WTC11 (cell line): ENCODE data around the gene NELL1. TPM values are rescaled to one million over a fixed set of nuclear protein-coding genes. Genes with fewer than 3 reads are reported as not detected.

ENCODE experiments used
- ATAC-seq: fragments of 200-7000 bp; cut with Tn5 transposase; 2 replicates; pipeline ENCODE4 v1.10.0; 2021; ENCODE audit warnings: mild to moderate bottlenecking, moderate library complexity
- CTCF ChIA-PET: fragments of 300-600 bp; sonication (Branson Sonifier 250); formaldehyde crosslinking; loops from one replicate; lab custom pipeline; 2021; ENCODE audit warnings: antibody characterized with exemption; lab: Charles Lee
- POLR2A ChIA-PET: fragments of 350-600 bp; sonication (Branson Sonifier 250); formaldehyde crosslinking; loops from one replicate; lab custom pipeline; 2021; ENCODE audit warnings: antibody characterized with exemption; lab: Charles Lee
- DNase-seq: peaks from one replicate; pipeline ENCODE4 v3.0.0; 2021; ENCODE audit warnings: low spot score
- H3K27ac Mint-ChIP-seq: 2 replicates; pipeline ENCODE4 v1.8.0; 2021; ENCODE audit warnings: mixed read lengths
- H3K27me3 Mint-ChIP-seq: 2 replicates; pipeline ENCODE4 v1.8.0; 2021; ENCODE audit warnings: low read depth, mild to moderate bottlenecking, moderate library complexity, mixed read lengths
- H3K36me3 Mint-ChIP-seq: 2 replicates; pipeline ENCODE4 v1.8.0; 2021; ENCODE audit warnings: mixed read lengths
- H3K4me1 Mint-ChIP-seq: 2 replicates; pipeline ENCODE4 v1.8.0; 2022; ENCODE audit warnings: mixed read lengths
- H3K4me3 Mint-ChIP-seq: 2 replicates; pipeline ENCODE4 v1.8.0; 2021; ENCODE audit warnings: mild to moderate bottlenecking, moderate library complexity, mixed read lengths
- H3K9me3 Mint-ChIP-seq: 2 replicates; pipeline ENCODE4 v1.8.0; 2021; ENCODE audit warnings: mixed read lengths
- ATF1 ChIP-seq: sonication (generic); formaldehyde crosslinking; IDR thresholded peaks from 2 replicates; pipeline ENCODE4 v1.8.1; 2023; ENCODE audit warnings: mild to moderate bottlenecking, moderate library complexity, missing genetic modification reagents
- CDX4 ChIP-seq: fragments of 250-450 bp; sonication (Bioruptor Pico); IDR thresholded peaks from 2 replicates; pipeline ENCODE4 v1.9.0; 2021; ENCODE audit warnings: moderate library complexity, mild to moderate bottlenecking, inconsistent platforms, borderline replicate concordance
- CREM ChIP-seq: sonication (generic); formaldehyde crosslinking; IDR thresholded peaks from 2 replicates; pipeline ENCODE4 v1.8.1; 2022; ENCODE audit warnings: mild to moderate bottlenecking, missing genetic modification reagents, moderate library complexity
- FOXJ3 ChIP-seq: sonication (generic); formaldehyde crosslinking; IDR thresholded peaks from 2 replicates; pipeline ENCODE4 v1.9.0; 2021; ENCODE audit warnings: missing genetic modification reagents, mild to moderate bottlenecking, borderline replicate concordance
- GRHL2 ChIP-seq: fragments of 250-450 bp; sonication (Bioruptor Pico); IDR thresholded peaks from 2 replicates; pipeline ENCODE4 v1.8.0; 2022; ENCODE audit warnings: mild to moderate bottlenecking, moderate library complexity; ENCODE audit not compliant: insufficient replicate concordance, severe bottlenecking
- NFATC4 ChIP-seq: fragments of 250-450 bp; sonication (Bioruptor Pico); IDR thresholded peaks from 2 replicates; pipeline ENCODE4 v1.9.0; 2021; ENCODE audit warnings: mild to moderate bottlenecking
- PRDM15 ChIP-seq: sonication (generic); formaldehyde crosslinking; IDR thresholded peaks from 2 replicates; pipeline ENCODE4 v1.8.0; 2022; ENCODE audit warnings: missing genetic modification reagents
- PRRX2 ChIP-seq: fragments of 250-450 bp; sonication (Bioruptor Pico); IDR thresholded peaks from 2 replicates; pipeline ENCODE4 v1.8.0; 2021; ENCODE audit warnings: mild to moderate bottlenecking
- SOX15 ChIP-seq: fragments of 250-450 bp; sonication (Bioruptor Pico); IDR thresholded peaks from 2 replicates; pipeline ENCODE4 v1.9.0; 2021; ENCODE audit warnings: mild to moderate bottlenecking
- TCF7 ChIP-seq: sonication (generic); formaldehyde crosslinking; IDR thresholded peaks from 2 replicates; pipeline ENCODE4 v1.8.0; 2022; ENCODE audit warnings: mild to moderate bottlenecking, low read depth, missing genetic modification reagents, moderate library complexity
- ZBTB21 ChIP-seq: sonication (generic); formaldehyde crosslinking; IDR thresholded peaks from 2 replicates; pipeline ENCODE4 v1.8.1; 2023; ENCODE audit warnings: mild to moderate bottlenecking, missing genetic modification reagents, borderline replicate concordance
- ZNF317 ChIP-seq: sonication (generic); formaldehyde crosslinking; IDR thresholded peaks from 2 replicates; pipeline ENCODE4 v1.8.1; 2023; ENCODE audit warnings: low read depth, mild to moderate bottlenecking, moderate library complexity, missing genetic modification reagents, borderline replicate concordance
- ZNF396 ChIP-seq: fragments of 250-450 bp; sonication (Bioruptor Pico); IDR thresholded peaks from 2 replicates; pipeline ENCODE4 v1.8.0; 2021; ENCODE audit warnings: mild to moderate bottlenecking, moderate library complexity, borderline replicate concordance
- total RNA-seq: library from RNA; stranded (reverse); gene quantifications from 3 replicates; pipeline ENCODE4 v1.2.3, GENCODE V29; 2021
- TF ChIP-seq, protein P1 (sequence below): sonication (generic); formaldehyde crosslinking; IDR thresholded peaks from 2 replicates; pipeline ENCODE4 v1.8.1; 2023; ENCODE audit warnings: mild to moderate bottlenecking, missing genetic modification reagents, borderline replicate concordance
- TF ChIP-seq, protein P2 (sequence below): sonication (generic); formaldehyde crosslinking; IDR thresholded peaks from 2 replicates; pipeline ENCODE4 v1.8.1; 2023; ENCODE audit warnings: mild to moderate bottlenecking, missing genetic modification reagents, moderate library complexity
- TF ChIP-seq, protein P3 (sequence below): sonication (generic); formaldehyde crosslinking; IDR thresholded peaks from 2 replicates; pipeline ENCODE4 v1.8.1; 2023; ENCODE audit warnings: mild to moderate bottlenecking, missing genetic modification reagents, moderate library complexity

NELL1 gene
- total RNA-seq, 1 experiment from 2014 or later, result 1.8 TPM

DNA sequence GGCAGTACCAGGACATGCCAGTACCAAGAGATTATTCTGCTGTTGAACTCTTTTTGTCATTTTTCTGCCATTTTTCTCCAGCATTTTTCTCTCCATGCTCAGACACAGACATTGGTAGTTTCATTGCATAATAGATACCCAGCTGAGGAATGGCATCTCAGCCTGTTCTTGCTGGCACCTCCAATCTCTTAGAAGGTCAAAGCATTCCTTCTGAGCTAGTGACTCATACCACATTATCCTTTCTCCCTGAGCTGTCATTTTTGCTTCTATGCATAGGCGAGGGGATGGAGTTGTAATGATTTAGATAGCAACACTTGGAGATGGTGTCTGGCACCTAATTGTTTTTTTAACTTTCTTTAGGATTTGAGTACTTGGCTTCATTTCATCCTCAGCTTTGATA lies 321.1 kb downstream of the NELL1 start (continued):
- TF ChIP-seq, protein P1, sequence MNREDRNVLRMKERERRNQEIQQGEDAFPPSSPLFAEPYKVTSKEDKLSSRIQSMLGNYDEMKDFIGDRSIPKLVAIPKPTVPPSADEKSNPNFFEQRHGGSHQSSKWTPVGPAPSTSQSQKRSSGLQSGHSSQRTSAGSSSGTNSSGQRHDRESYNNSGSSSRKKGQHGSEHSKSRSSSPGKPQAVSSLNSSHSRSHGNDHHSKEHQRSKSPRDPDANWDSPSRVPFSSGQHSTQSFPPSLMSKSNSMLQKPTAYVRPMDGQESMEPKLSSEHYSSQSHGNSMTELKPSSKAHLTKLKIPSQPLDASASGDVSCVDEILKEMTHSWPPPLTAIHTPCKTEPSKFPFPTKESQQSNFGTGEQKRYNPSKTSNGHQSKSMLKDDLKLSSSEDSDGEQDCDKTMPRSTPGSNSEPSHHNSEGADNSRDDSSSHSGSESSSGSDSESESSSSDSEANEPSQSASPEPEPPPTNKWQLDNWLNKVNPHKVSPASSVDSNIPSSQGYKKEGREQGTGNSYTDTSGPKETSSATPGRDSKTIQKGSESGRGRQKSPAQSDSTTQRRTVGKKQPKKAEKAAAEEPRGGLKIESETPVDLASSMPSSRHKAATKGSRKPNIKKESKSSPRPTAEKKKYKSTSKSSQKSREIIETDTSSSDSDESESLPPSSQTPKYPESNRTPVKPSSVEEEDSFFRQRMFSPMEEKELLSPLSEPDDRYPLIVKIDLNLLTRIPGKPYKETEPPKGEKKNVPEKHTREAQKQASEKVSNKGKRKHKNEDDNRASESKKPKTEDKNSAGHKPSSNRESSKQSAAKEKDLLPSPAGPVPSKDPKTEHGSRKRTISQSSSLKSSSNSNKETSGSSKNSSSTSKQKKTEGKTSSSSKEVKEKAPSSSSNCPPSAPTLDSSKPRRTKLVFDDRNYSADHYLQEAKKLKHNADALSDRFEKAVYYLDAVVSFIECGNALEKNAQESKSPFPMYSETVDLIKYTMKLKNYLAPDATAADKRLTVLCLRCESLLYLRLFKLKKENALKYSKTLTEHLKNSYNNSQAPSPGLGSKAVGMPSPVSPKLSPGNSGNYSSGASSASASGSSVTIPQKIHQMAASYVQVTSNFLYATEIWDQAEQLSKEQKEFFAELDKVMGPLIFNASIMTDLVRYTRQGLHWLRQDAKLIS (CRISPR knock-in tag), result no peak
- TF ChIP-seq CDX4 (CRISPR knock-in tag), result no peak
- TF ChIP-seq, all 79 proteins: peak for 0

DNA sequence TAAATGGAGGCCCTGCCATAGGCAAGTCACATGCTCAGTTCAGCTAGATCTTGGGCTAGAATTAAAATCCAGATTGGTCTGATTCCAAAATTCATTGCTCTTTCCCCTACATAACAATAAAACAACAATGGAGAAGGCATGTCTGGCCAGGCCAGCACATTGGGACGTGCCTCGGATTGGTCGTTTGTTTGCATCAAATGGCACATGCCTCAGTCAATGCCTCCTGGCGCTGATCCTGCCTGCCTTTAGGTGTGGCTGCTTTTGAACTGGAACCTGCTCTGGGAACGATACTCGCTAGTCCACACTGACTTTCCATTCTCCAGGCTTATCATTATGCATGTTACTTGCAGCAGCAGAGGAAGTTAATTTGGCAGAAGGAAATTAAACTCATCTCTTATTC lies 322.1 kb downstream of the NELL1 start:
- H3K9me3 Mint-ChIP-seq, result peaks cover 5% of the 10 kb centered on the region; the same call in 1 of the 2 replicates
- TF ChIP-seq ATF1 (CRISPR knock-in tag), result no peak
- no peak for TF ChIP-seq NFATC4
- no peak for TF ChIP-seq ZNF396 (CRISPR knock-in tag)
- no peak for TF ChIP-seq PRRX2 (CRISPR knock-in tag)
- TF ChIP-seq, protein P2, sequence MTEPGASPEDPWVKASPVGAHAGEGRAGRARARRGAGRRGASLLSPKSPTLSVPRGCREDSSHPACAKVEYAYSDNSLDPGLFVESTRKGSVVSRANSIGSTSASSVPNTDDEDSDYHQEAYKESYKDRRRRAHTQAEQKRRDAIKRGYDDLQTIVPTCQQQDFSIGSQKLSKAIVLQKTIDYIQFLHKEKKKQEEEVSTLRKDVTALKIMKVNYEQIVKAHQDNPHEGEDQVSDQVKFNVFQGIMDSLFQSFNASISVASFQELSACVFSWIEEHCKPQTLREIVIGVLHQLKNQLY (CRISPR knock-in tag), result no peak
- TF ChIP-seq GRHL2, result no peak
- TF ChIP-seq ZNF317, result no peak
- no peak for TF ChIP-seq ZBTB21 (CRISPR knock-in tag)
- no peak for TF ChIP-seq TCF7 (CRISPR knock-in tag)
- no peak for TF ChIP-seq SOX15 (CRISPR knock-in tag)
- TF ChIP-seq, protein P3, sequence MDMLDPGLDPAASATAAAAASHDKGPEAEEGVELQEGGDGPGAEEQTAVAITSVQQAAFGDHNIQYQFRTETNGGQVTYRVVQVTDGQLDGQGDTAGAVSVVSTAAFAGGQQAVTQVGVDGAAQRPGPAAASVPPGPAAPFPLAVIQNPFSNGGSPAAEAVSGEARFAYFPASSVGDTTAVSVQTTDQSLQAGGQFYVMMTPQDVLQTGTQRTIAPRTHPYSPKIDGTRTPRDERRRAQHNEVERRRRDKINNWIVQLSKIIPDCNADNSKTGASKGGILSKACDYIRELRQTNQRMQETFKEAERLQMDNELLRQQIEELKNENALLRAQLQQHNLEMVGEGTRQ (CRISPR knock-in tag), result no peak
- no peak for TF ChIP-seq PRDM15 (CRISPR knock-in tag)
- TF ChIP-seq CDX4 (CRISPR knock-in tag), result no peak
- no peak for TF ChIP-seq CREM (CRISPR knock-in tag)
- TF ChIP-seq FOXJ3 (CRISPR knock-in tag), result no peak
- no peak overlapping the region for H3K27ac Mint-ChIP-seq
- no peak overlapping the region for H3K4me3 Mint-ChIP-seq
- CTCF ChIA-PET, result no interaction called here
- no peaks in the 10 kb centered on the region; the same call in 1 of the 2 replicates for H3K27me3 Mint-ChIP-seq
- H3K36me3 Mint-ChIP-seq, result no peaks in the 10 kb centered on the region
- POLR2A ChIA-PET, result no interaction called here
- DNase-seq (no peak), ATAC-seq (no peak)
- no peaks in the 10 kb centered on the region for H3K4me1 Mint-ChIP-seq
